HepG2 (cell line): ENCODE results near the gene ZNF582. TPM values are rescaled to one million over a fixed set of nuclear protein-coding genes. Genes with fewer than 3 reads are reported as not detected.

Source experiments
- AHR ChIP-seq: IDR thresholded peaks from 2 replicates; pipeline ENCODE4 v1.6.1; 2018; ENCODE audit warnings: missing genetic modification reagents, missing compliant biosample characterization
- ARID2 ChIP-seq: sonication (generic); formaldehyde crosslinking; IDR thresholded peaks from 2 replicates; pipeline ENCODE4 v1.8.1; 2022; ENCODE audit warnings: mild to moderate bottlenecking, missing genetic modification reagents, borderline replicate concordance
- ATAD3A ChIP-seq: sonication (generic); formaldehyde crosslinking; IDR thresholded peaks from 2 replicates; pipeline ENCODE4 v1.4.0; 2020; ENCODE audit warnings: missing genetic modification reagents
- ATF4 ChIP-seq, 2 experiments: fragments of 450-650 bp in 1 of 2; sonication (generic) in 1 of 2; formaldehyde crosslinking; IDR thresholded peaks; 2 replicates each; pipeline versions ENCODE4 v1.5.0 to v1.8.0; 2020 to 2022; ENCODE audit warnings: mild to moderate bottlenecking in 1 of 2, missing genetic modification reagents in 1 of 2
- BRD4 ChIP-seq: sonication (generic); formaldehyde crosslinking; IDR thresholded peaks from 2 replicates; pipeline ENCODE4 v1.4.0; 2020; ENCODE audit warnings: missing genetic modification reagents
- DNMT3B ChIP-seq: conservative IDR thresholded peaks from 2 replicates; pipeline ENCODE4 v1.6.1; 2016; ENCODE audit warnings: missing biosample characterization, control low read depth
- GABPA ChIP-seq, 2 experiments: IDR thresholded peaks; 2 replicates each; pipeline ENCODE4 v1.6.1; 2011 to 2016; ENCODE audit warnings: low read depth in 2 of 2, low read length in 1 of 2, missing biosample characterization in 1 of 2, missing genetic modification characterization in 1 of 2
- NR2F1 ChIP-seq, 2 experiments: fragments of 450-650 bp in 1 of 2; formaldehyde crosslinking in 1 of 2; IDR thresholded peaks; 2 replicates each; pipeline versions ENCODE4 v1.5.0 to v1.6.1; 2016 to 2020; ENCODE audit warnings: mild to moderate bottlenecking in 1 of 2, missing compliant biosample characterization in 1 of 2, missing genetic modification reagents in 1 of 2, moderate library complexity in 1 of 2
- NR2F6 ChIP-seq, 2 experiments: IDR thresholded peaks; 2 replicates each; pipeline ENCODE4 v1.6.1; 2016; ENCODE audit warnings: antibody characterized with exemption in 1 of 2, mild to moderate bottlenecking in 1 of 2
- U2AF2 ChIP-seq: fragments of 200-400 bp; formaldehyde crosslinking; IDR thresholded peaks from 2 replicates; pipeline ENCODE4 v1.6.1; 2017; ENCODE audit warnings: low read depth, mild to moderate bottlenecking, low read length
- YEATS4 ChIP-seq: sonication (generic); formaldehyde crosslinking; IDR thresholded peaks from 2 replicates; pipeline ENCODE4 v1.4.0; 2020; ENCODE audit warnings: missing genetic modification reagents, borderline replicate concordance
- ZNF17 ChIP-seq: sonication (generic); formaldehyde crosslinking; IDR thresholded peaks from 2 replicates; pipeline ENCODE4 v1.5.0; 2020; ENCODE audit warnings: mild to moderate bottlenecking, missing genetic modification reagents
- ZNF460 ChIP-seq: sonication (generic); formaldehyde crosslinking; IDR thresholded peaks from 2 replicates; pipeline ENCODE4 v1.5.1; 2020; ENCODE audit warnings: missing genetic modification reagents, mild to moderate bottlenecking, borderline replicate concordance
- ZNF549 ChIP-seq: sonication (generic); formaldehyde crosslinking; IDR thresholded peaks from 2 replicates; pipeline ENCODE4 v1.5.0; 2020; ENCODE audit warnings: missing genetic modification reagents
- ZNF558 ChIP-seq: sonication (generic); formaldehyde crosslinking; IDR thresholded peaks from 2 replicates; pipeline ENCODE4 v1.9.0; 2022; ENCODE audit warnings: mild to moderate bottlenecking, missing genetic modification reagents, borderline replicate concordance
- ZNF713 ChIP-seq: sonication (generic); formaldehyde crosslinking; IDR thresholded peaks from 2 replicates; pipeline ENCODE4 v1.4.0; 2020; ENCODE audit warnings: mild to moderate bottlenecking, missing genetic modification reagents
- ZNF747 ChIP-seq: sonication (generic); formaldehyde crosslinking; IDR thresholded peaks from 2 replicates; pipeline ENCODE4 v1.8.1; 2023; ENCODE audit warnings: missing genetic modification reagents, mild to moderate bottlenecking, borderline replicate concordance
- ZNF816 ChIP-seq: sonication (generic); formaldehyde crosslinking; IDR thresholded peaks from 2 replicates; pipeline ENCODE4 v1.8.0; 2022; ENCODE audit warnings: missing genetic modification reagents, mild to moderate bottlenecking, borderline replicate concordance
- polyA plus RNA-seq, 8 experiments: library from polyadenylated mRNA; depleted of rRNA in 3 of 8; stranded (reverse) in 7 of 8; unstranded in 1 of 8; fragments of >200 nt; fragmentation: Illumina TruSeq in 4 of 8; extraction: Trizol in 4 of 8; gene quantifications; 2 replicates each; pipeline versions ENCODE4 v1.2.1 to v1.2.3, GENCODE V29; 2011 to 2016; ENCODE audit warnings: low read depth in 4 of 8, missing spikeins in 1 of 8, mixed read lengths in 1 of 8; ENCODE audit not compliant: insufficient read depth in 1 of 8
- total RNA-seq, 5 experiments: library from RNA; depleted of rRNA; stranded (reverse); fragments of >200 nt; fragmentation: Illumina TruSeq; extraction: Trizol; gene quantifications; 2 replicates each; pipeline ENCODE4 v1.2.3, GENCODE V29; 2016; ENCODE audit warnings: low read depth in 1 of 5
- TF ChIP-seq, protein P1 (sequence below): IDR thresholded peaks from 2 replicates; pipeline ENCODE4 v1.6.1; 2018; ENCODE audit warnings: missing genetic modification reagents, mild to moderate bottlenecking, missing compliant biosample characterization
- TF ChIP-seq, protein P2 (sequence below): sonication (generic); formaldehyde crosslinking; IDR thresholded peaks from 2 replicates; pipeline ENCODE4 v1.4.0; 2020; ENCODE audit warnings: missing genetic modification reagents, borderline replicate concordance
- TF ChIP-seq, protein P3 (sequence below): sonication (generic); formaldehyde crosslinking; conservative IDR thresholded peaks from 2 replicates; pipeline ENCODE4 v1.8.1; 2023; ENCODE audit warnings: missing genetic modification reagents

ZNF582 gene
- total and polyA plus RNA-seq, 2 of the 13 experiments (the other 11 are each of a cell fraction or from before 2014, with no cell fraction given): 0.83 to 1.6 TPM

DNA sequence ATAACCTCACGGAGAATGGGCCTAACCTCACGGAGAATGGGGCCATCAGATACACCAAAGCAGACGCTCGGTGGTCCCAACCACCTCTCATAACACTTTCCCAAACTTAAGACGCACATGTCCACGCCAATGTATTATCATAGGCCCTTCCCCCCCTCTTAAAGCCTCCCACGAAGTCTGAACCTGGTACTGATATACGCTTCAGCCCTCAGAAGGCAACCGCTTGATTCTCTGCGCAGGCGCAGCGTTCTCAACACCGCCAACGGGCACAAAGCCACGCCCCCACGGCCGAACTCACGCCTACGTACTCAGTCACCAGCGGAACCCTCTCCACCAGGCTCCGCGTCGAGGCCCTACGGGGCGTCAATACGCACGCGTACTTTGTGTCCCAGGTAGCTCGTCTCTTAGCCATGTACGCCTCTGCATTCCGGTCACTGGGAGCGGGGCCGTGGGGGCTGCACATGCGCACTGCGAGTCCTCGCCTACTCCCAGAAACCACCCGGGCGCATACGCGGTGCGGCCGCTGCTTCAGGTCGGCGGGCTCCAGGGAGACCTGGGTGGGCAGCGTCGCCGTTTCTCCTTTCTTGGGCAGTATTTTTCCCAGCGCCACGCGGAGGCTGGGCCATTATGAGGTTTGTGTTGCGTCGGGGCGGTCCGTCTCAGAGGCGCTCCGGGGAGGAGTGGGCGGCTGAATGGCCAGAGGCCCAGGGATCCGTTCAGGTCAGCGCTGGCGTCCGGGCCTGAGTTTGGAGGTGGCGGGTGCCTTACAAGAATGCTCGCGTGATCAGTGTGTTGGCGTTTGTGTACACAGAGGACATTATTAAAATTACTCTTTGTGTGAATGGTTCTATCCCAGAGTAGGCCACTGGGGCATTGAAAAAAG is 25.3 kb downstream of the ZNF582 start (continued):
- TF ChIP-seq ZNF816 (CRISPR knock-in tag) (no peak), ATF4 (CRISPR knock-in tag; IDR thresholded peaks at IDR 0.05) (0 out of 4 replicates have a peak, but pooled peaks of 1 of the 2 experiments have one; percentile 55), ZNF460 (CRISPR knock-in tag) (no peak), AHR (CRISPR knock-in tag) (no peak), DNMT3B (CRISPR knock-in tag) (no peak; the same call in 1 of the 2 replicates), GABPA (IDR thresholded peaks at IDR 0.05; ENCODE audit: low read depth, low read length) (no peak), GABPA (CRISPR knock-in tag; IDR thresholded peaks at IDR 0.05; ENCODE audit: low read depth) (no peak), ZNF747 (no peak; the same call in 1 of the 2 replicates), ZNF558 (CRISPR knock-in tag) (peak; percentile 58; the same call in 1 of the 2 replicates), U2AF2 (no peak), NR2F1 (CRISPR knock-in tag; IDR thresholded peaks at IDR 0.05) (no peak), ZNF713 (CRISPR knock-in tag) (no peak), YEATS4 (CRISPR knock-in tag) (peak; percentile 65; the same call in 1 of the 2 replicates), ARID2 (CRISPR knock-in tag) (no peak), ZNF549 (CRISPR knock-in tag) (no peak), BRD4 (no peak), NR2F6 (IDR thresholded peaks at IDR 0.05) (no peak), NR2F6 (CRISPR knock-in tag; IDR thresholded peaks at IDR 0.05) (no peak), ZNF17 (no peak), ATAD3A (no peak)
- TF ChIP-seq, protein P1, sequence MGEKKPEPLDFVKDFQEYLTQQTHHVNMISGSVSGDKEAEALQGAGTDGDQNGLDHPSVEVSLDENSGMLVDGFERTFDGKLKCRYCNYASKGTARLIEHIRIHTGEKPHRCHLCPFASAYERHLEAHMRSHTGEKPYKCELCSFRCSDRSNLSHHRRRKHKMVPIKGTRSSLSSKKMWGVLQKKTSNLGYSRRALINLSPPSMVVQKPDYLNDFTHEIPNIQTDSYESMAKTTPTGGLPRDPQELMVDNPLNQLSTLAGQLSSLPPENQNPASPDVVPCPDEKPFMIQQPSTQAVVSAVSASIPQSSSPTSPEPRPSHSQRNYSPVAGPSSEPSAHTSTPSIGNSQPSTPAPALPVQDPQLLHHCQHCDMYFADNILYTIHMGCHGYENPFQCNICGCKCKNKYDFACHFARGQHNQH (CRISPR knock-in tag): 0 out of 2 replicates have a peak, but pooled peaks have one; percentile 19
- TF ChIP-seq, protein P2, sequence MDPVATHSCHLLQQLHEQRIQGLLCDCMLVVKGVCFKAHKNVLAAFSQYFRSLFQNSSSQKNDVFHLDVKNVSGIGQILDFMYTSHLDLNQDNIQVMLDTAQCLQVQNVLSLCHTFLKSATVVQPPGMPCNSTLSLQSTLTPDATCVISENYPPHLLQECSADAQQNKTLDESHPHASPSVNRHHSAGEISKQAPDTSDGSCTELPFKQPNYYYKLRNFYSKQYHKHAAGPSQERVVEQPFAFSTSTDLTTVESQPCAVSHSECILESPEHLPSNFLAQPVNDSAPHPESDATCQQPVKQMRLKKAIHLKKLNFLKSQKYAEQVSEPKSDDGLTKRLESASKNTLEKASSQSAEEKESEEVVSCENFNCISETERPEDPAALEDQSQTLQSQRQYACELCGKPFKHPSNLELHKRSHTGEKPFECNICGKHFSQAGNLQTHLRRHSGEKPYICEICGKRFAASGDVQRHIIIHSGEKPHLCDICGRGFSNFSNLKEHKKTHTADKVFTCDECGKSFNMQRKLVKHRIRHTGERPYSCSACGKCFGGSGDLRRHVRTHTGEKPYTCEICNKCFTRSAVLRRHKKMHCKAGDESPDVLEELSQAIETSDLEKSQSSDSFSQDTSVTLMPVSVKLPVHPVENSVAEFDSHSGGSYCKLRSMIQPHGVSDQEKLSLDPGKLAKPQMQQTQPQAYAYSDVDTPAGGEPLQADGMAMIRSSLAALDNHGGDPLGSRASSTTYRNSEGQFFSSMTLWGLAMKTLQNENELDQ: no peak
- TF ChIP-seq, protein P3, sequence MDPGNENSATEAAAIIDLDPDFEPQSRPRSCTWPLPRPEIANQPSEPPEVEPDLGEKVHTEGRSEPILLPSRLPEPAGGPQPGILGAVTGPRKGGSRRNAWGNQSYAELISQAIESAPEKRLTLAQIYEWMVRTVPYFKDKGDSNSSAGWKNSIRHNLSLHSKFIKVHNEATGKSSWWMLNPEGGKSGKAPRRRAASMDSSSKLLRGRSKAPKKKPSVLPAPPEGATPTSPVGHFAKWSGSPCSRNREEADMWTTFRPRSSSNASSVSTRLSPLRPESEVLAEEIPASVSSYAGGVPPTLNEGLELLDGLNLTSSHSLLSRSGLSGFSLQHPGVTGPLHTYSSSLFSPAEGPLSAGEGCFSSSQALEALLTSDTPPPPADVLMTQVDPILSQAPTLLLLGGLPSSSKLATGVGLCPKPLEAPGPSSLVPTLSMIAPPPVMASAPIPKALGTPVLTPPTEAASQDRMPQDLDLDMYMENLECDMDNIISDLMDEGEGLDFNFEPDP: no peak
